Mesothelial cell of epicardium (in vitro differentiated cells): ENCODE measurements around the gene CDKN2D. TPM values are rescaled to one million over a fixed set of nuclear protein-coding genes. Genes with fewer than 3 reads are reported as not detected.
A peak's percentile ranks its signal among the peaks of the same experiment; 100 is the strongest.

Experiments
- DNase-seq, 2 experiments: peaks; one replicate each; pipeline ENCODE4 v3.0.0; 2021; ENCODE audit warnings: low spot score in 2 of 2; ENCODE audit not compliant: unreplicated experiment in 2 of 2
- H3K27ac Mint-ChIP-seq: 2 replicates; pipeline ENCODE4 v1.8.0; 2021; ENCODE audit warnings: mixed read lengths
- H3K27me3 Mint-ChIP-seq: 2 replicates; pipeline ENCODE4 v1.8.0; 2021; ENCODE audit warnings: low read depth, mixed read lengths
- H3K36me3 Mint-ChIP-seq: 2 replicates; pipeline ENCODE4 v1.8.0; 2021; ENCODE audit warnings: mixed read lengths
- H3K4me1 Mint-ChIP-seq: 2 replicates; pipeline ENCODE4 v1.8.0; 2021; ENCODE audit warnings: mixed read lengths
- H3K4me3 Mint-ChIP-seq: 2 replicates; pipeline ENCODE4 v1.8.0; 2021; ENCODE audit warnings: mild to moderate bottlenecking, moderate library complexity, mixed read lengths
- H3K9me3 Mint-ChIP-seq: 2 replicates; pipeline ENCODE4 v1.8.0; 2021; ENCODE audit warnings: mixed read lengths
- CTCF ChIP-seq: fragments of 200-600 bp; sonication (generic); IDR thresholded peaks from one replicate; pipeline ENCODE4 v1.5.0; 2021; ENCODE audit warnings: antibody characterized with exemption; ENCODE audit not compliant: unreplicated experiment
- microRNA-seq: library from miRNA; unstranded; fragments of <30 nt; microRNA quantifications from one replicate; pipeline ENCODE4 v1.2.0, GENCODE V29; 2021; ENCODE audit warnings: inconsistent platforms, mixed read lengths
- total RNA-seq: library from RNA; stranded (reverse); gene quantifications from 3 replicates; pipeline ENCODE4 v1.2.1, GENCODE V29; 2021

The CDKN2D gene
- total RNA-seq, 1 donor from 2014 or later, result 3.1 TPM

DNA sequence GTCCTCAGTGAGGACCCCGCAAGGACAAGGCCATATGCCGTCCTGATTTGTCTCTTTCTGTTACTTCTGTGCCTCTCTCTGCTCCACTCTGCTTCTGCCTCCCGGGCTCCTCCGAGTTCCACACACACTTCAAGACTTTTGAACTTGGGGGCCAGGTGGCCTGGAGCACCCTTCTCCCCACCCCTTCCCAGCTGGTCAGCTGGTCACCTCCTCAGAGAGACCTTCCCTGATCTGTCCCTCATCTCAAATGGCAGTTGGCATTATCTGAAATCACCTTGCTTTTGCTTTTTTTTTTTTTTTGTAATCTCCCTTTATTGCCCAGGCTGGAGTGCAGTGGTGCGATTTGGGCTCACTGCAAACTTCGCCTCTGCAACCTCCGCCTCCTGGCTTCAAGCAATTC is 49.4 kb downstream of the CDKN2D start:
- Mint-ChIP-seq H3K36me3 (no peaks in the 10 kb centered on the region), H3K9me3 (no peaks in the 10 kb centered on the region), H3K27me3 (peaks cover 80% of the 10 kb centered on the region), H3K27ac (no peak overlapping the region), H3K4me1 (peaks cover 20% of the 10 kb centered on the region), H3K4me3 (peak overlapping the region; percentile 40)
- TF ChIP-seq CTCF, result no peak
- no peak for DNase-seq

- Mint-ChIP-seq H3K9me3 (no peaks in the 10 kb centered on the region), H3K36me3 (no peaks in the 10 kb centered on the region), H3K4me1 (peaks cover 20% of the 10 kb centered on the region), H3K27ac (no peak overlapping the region), H3K27me3 (peaks cover 74% of the 10 kb centered on the region), H3K4me3 (peak overlapping the region; percentile 71)
- no peak for TF ChIP-seq CTCF
- DNase-seq, result no peak
Measured at GRCh38 chr19:10518444-10519361, 50.1 kb downstream of the CDKN2D start.

GRCh38 chr19:10517760-10518443 is 50.9 kb downstream of the CDKN2D start:
- Mint-ChIP-seq H3K9me3 (no peaks in the 10 kb centered on the region), H3K27me3 (peaks cover 75% of the 10 kb centered on the region), H3K27ac (peak overlapping the region; percentile 73), H3K4me1 (peaks cover 20% of the 10 kb centered on the region), H3K4me3 (peak overlapping the region; percentile 71), H3K36me3 (no peaks in the 10 kb centered on the region)
- TF ChIP-seq CTCF, result no peak
- DNase-seq, result peak in 1 of 2 experiments; percentile 58

- peak within 1 kb of the TSS; percentile 73 for H3K27ac Mint-ChIP-seq
- H3K4me3 Mint-ChIP-seq, result peak within 1 kb of the TSS; percentile 71
- peaks cover 20% of the 10 kb centered on the region for H3K4me1 Mint-ChIP-seq
- H3K27me3 Mint-ChIP-seq, result peaks cover 74% of the 10 kb centered on the region
- no peak for TF ChIP-seq CTCF
- peak in 1 of 2 experiments; percentile 48 for DNase-seq
- H3K9me3 Mint-ChIP-seq, result no peaks in the 10 kb centered on the region
- no peaks in the 10 kb centered on the region for H3K36me3 Mint-ChIP-seq
Measured at GRCh38 chr19:10517361-10517759, 51.4 kb downstream of the CDKN2D start, which contains the start of gene S1PR5. Gene S1PR5 (minus strand): TSS chr19:10517447. CDS start chr19:10515011, 2,436 bp downstream.

DNA sequence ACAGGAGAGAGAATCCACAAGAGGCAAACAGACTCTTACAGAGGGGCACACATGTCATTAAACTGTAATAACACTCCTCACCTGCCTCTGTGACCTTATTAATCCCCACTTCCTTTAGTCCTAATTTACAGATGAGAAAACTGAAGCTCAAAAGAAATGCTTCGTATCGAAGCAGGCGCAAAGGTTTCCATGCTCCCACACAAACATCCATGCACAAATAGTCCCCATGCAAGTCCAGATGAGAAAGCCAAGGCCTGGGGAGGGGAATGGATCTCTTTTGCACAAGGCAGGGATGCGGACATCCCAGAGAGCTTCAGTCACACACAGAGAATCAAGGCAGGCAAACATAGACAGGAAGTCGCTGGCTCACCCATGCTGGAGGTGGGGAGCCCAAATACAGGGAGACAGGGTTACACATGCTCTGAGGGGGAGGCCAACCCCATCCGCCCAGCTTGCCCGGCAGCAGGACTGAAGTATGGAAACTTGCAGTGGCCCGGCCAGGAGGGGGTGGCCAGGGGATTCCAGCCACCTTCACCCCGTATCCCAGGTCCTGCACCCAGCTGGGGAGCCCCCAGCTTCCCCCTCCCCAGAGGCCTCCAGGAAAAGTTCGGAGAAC is 52.0 kb downstream of the CDKN2D start:
- no peak for DNase-seq

More for the DNA sequence above, 52.0 kb downstream of the CDKN2D start:
- Mint-ChIP-seq H3K4me3 (peak overlapping the region; percentile 64), H3K9me3 (no peaks in the 10 kb centered on the region), H3K27ac (peak overlapping the region; percentile 8), H3K4me1 (peaks cover 20% of the 10 kb centered on the region), H3K36me3 (no peaks in the 10 kb centered on the region), H3K27me3 (peaks cover 68% of the 10 kb centered on the region)
- no peak for TF ChIP-seq CTCF

Small RNAs within 50 kb of the gene (microRNA-seq; reads per million reads assigned to microRNA genes)
- not detected for gene MIR1238

Other genes with a start within 250 kb of the CDKN2D start
- gene RAVER1, start 235.4 kb downstream of the CDKN2D start, total RNA-seq, result 51.1 to 55.7 TPM (median 52.4 TPM) in 3 replicates
- 2.0 to 2.7 TPM (median 2.3 TPM) in 3 replicates for gene ICAM3, start 229.4 kb downstream of the CDKN2D start, total RNA-seq
- 142 to 148 TPM (median 146 TPM) in 3 replicates for gene TYK2, start 188.4 kb downstream of the CDKN2D start, total RNA-seq
- 153 to 160 TPM (median 159 TPM) in 3 replicates for gene CDC37, start 165.4 kb downstream of the CDKN2D start, total RNA-seq
- 2.9 to 3.1 TPM (median 3.0 TPM) in 3 replicates for gene PDE4A, start 148.4 kb downstream of the CDKN2D start, total RNA-seq
- 61.2 to 71.0 TPM (median 69.5 TPM) in 3 replicates for gene KEAP1, start 65.6 kb downstream of the CDKN2D start, total RNA-seq
- gene S1PR5, start 51.5 kb downstream of the CDKN2D start, total RNA-seq, result 2.2 to 2.4 TPM (median 2.4 TPM) in 3 replicates
- gene ATG4D, start 25.1 kb downstream of the CDKN2D start, total RNA-seq, result 31.9 to 37.3 TPM (median 33.1 TPM) in 3 replicates
- gene KRI1, start 3.0 kb downstream of the CDKN2D start, total RNA-seq, result 27.4 to 31.2 TPM (median 30.6 TPM) in 3 replicates
- gene AP1M2, start 18.3 kb upstream of the CDKN2D start, total RNA-seq, result 25.9 to 32.5 TPM (median 32.1 TPM) in 3 replicates
- gene SLC44A2, start 56.6 kb upstream of the CDKN2D start, total RNA-seq, result 340 to 349 TPM (median 342 TPM) in 3 replicates
- gene ILF3, start 85.4 kb upstream of the CDKN2D start, total RNA-seq, result 606 to 617 TPM (median 613 TPM) in 3 replicates
- gene QTRT1, start 132.5 kb upstream of the CDKN2D start, total RNA-seq, result 57.9 to 66.6 TPM (median 62.5 TPM) in 3 replicates
- gene DNM2, start 149.1 kb upstream of the CDKN2D start, total RNA-seq, result 126 to 128 TPM (median 128 TPM) in 3 replicates